OCI-LY7 (cell line): Measurements from ENCODE around the gene UBN1. TPM values are rescaled to one million over a fixed set of nuclear protein-coding genes. Genes with fewer than 3 reads are reported as not detected.

Experiments used
- BruUV-seq: library from RNA; stranded (reverse); fragments of 400-500 nt; replicated peaks from 2 replicates; lab custom pipeline; 2021; lab: Mats Ljungman, UMichigan
- CTCF ChIA-PET: fragments of 300-600 bp; sonication (Branson Sonifier 250); formaldehyde crosslinking; loops from one replicate; lab custom pipeline; 2022; ENCODE audit warnings: antibody characterized with exemption; ENCODE audit not compliant: unreplicated experiment; lab: Charles Lee
- POLR2A ChIA-PET: fragments of 300-600 bp; sonication (Branson Sonifier 250); formaldehyde crosslinking; loops from one replicate; lab custom pipeline; 2022; ENCODE audit warnings: antibody characterized with exemption; lab: Charles Lee
- DNase-seq: peaks from one replicate; pipeline ENCODE4 v3.0.0-alpha.2; 2015; ENCODE audit warnings: low spot score
- H2AFZ ChIP-seq: fragments of 200-600 bp; sonication (generic), shearing (Covaris generic); 2 replicates; pipeline ENCODE4 v1.6.1; 2014; ENCODE audit warnings: mild to moderate bottlenecking, antibody characterized with exemption, low read length, moderate library complexity
- H3K27ac ChIP-seq: fragments of 200-600 bp; sonication (generic); 2 replicates; pipeline ENCODE4 v1.5.1; 2014; ENCODE audit warnings: mixed run types, low read depth, mild to moderate bottlenecking, moderate library complexity, low read length, inconsistent platforms; ENCODE audit not compliant: poor library complexity, severe bottlenecking
- H3K36me3 ChIP-seq: fragments of 200-600 bp; sonication (generic); 2 replicates; pipeline ENCODE4 v1.6.1; 2014; ENCODE audit warnings: mild to moderate bottlenecking, antibody characterized with exemption, low read length, moderate library complexity, mixed read lengths; ENCODE audit not compliant: insufficient read depth
- H3K4me1 ChIP-seq: fragments of 200-600 bp; sonication (generic); 2 replicates; pipeline ENCODE4 v1.5.1; 2014; ENCODE audit warnings: mild to moderate bottlenecking, low read length; ENCODE audit not compliant: insufficient read depth, poor library complexity, severe bottlenecking
- H3K4me2 ChIP-seq: fragments of 200-600 bp; sonication (generic); 2 replicates; pipeline ENCODE4 v1.6.1; 2014; ENCODE audit warnings: mild to moderate bottlenecking, low read length
- H3K4me3 ChIP-seq: fragments of 200-600 bp; sonication (generic); 2 replicates; pipeline ENCODE4 v1.5.1; 2014; ENCODE audit warnings: mild to moderate bottlenecking, low read depth, low read length; ENCODE audit not compliant: poor library complexity, severe bottlenecking
- H3K79me2 ChIP-seq: fragments of 200-600 bp; sonication (generic); 2 replicates; pipeline ENCODE4 v1.6.1; 2016; ENCODE audit warnings: low read depth, mild to moderate bottlenecking, low read length, moderate library complexity, mixed read lengths; ENCODE audit not compliant: insufficient read depth
- H3K9me2 ChIP-seq: fragments of 200-600 bp; sonication (generic); 2 replicates; pipeline ENCODE4 v1.6.1; 2016; ENCODE audit warnings: mild to moderate bottlenecking, low read length, mixed read lengths; ENCODE audit not compliant: insufficient read depth
- H3K9me3 ChIP-seq: fragments of 200-600 bp; sonication (generic); 2 replicates; pipeline ENCODE4 v1.6.1; 2014; ENCODE audit warnings: mild to moderate bottlenecking, mixed run types, low read length, mixed read lengths
- H4K20me1 ChIP-seq: fragments of 200-600 bp; sonication (generic); 2 replicates; pipeline ENCODE4 v1.6.1; 2014; ENCODE audit warnings: mild to moderate bottlenecking, antibody characterized with exemption, low read length, moderate library complexity, mixed read lengths; ENCODE audit not compliant: insufficient read depth
- EZH2phosphoT487 ChIP-seq: fragments of 200-600 bp; sonication (generic); IDR thresholded peaks from 2 replicates; pipeline ENCODE4 v1.6.1; 2018; ENCODE audit warnings: low read depth, borderline replicate concordance, mild to moderate bottlenecking, mixed run types, antibody characterized with exemption, low read length, moderate library complexity, mixed read lengths
- intact Hi-C: fragments of 100-400 bp; cut with micrococcal nuclease; formaldehyde crosslinking; loops from one replicate; pipeline ENCODE4 v1.10.0; 2022; ENCODE audit not compliant: unreplicated experiment
- total RNA-seq, 2 experiments: library from RNA; depleted of rRNA in 1 of 2; stranded (reverse); fragments of >200 nt in 1 of 2; shearing (Covaris generic) in 1 of 2; gene quantifications; 2 replicates each; pipeline ENCODE4 v1.2.3, GENCODE V29; 2014 to 2022
- TF ChIP-seq, protein P1 (sequence below): fragments of 200-600 bp; sonication (generic); conservative IDR thresholded peaks from 2 replicates; pipeline ENCODE4 v1.5.1; 2014; ENCODE audit warnings: mild to moderate bottlenecking, antibody characterized with exemption, low read length, moderate library complexity, mixed read lengths

Gene UBN1
- total RNA-seq, 2 experiments from 2014 or later = 37.2 to 53.0 TPM

- Histone ChIP-seq H3K9me2 (no peaks in the 10 kb centered on the region), H3K36me3 (no peaks in the 10 kb centered on the region), H2AFZ (no peak overlapping the region), H3K79me2 (no peaks in the 10 kb centered on the region), H3K4me1 (no peaks in the 10 kb centered on the region), H3K27ac (no peak overlapping the region), H3K9me3 (no peaks in the 10 kb centered on the region), H3K4me2 (no peak overlapping the region), H3K4me3 (no peak overlapping the region), H4K20me1 (no peaks in the 10 kb centered on the region)
- intact Hi-C loops = no loop called here
- POLR2A ChIA-PET = no interaction called here
- BruUV-seq = no TSS peak
- DNase-seq = no peak
- TF ChIP-seq EZH2phosphoT487 = no peak
- TF ChIP-seq, protein P1, sequence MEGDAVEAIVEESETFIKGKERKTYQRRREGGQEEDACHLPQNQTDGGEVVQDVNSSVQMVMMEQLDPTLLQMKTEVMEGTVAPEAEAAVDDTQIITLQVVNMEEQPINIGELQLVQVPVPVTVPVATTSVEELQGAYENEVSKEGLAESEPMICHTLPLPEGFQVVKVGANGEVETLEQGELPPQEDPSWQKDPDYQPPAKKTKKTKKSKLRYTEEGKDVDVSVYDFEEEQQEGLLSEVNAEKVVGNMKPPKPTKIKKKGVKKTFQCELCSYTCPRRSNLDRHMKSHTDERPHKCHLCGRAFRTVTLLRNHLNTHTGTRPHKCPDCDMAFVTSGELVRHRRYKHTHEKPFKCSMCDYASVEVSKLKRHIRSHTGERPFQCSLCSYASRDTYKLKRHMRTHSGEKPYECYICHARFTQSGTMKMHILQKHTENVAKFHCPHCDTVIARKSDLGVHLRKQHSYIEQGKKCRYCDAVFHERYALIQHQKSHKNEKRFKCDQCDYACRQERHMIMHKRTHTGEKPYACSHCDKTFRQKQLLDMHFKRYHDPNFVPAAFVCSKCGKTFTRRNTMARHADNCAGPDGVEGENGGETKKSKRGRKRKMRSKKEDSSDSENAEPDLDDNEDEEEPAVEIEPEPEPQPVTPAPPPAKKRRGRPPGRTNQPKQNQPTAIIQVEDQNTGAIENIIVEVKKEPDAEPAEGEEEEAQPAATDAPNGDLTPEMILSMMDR = no peak
- CTCF ChIA-PET = no interaction called here
Measured at GRCh38 chr16:4911970-4912386, 64.7 kb downstream of the UBN1 start.

- TF ChIP-seq, protein P1 = no peak
- no peak for TF ChIP-seq EZH2phosphoT487
- no peak for DNase-seq
- no peaks in the 10 kb centered on the region for H3K36me3 ChIP-seq
- intact Hi-C loops = no loop called here
- no peak overlapping the region for H3K4me2 ChIP-seq
- H3K79me2 ChIP-seq = no peaks in the 10 kb centered on the region
- no peak overlapping the region for H3K27ac ChIP-seq
- H3K4me1 ChIP-seq = no peaks in the 10 kb centered on the region
- H3K4me3 ChIP-seq = no peak overlapping the region
- no TSS peak for BruUV-seq
- H3K9me2 ChIP-seq = no peaks in the 10 kb centered on the region
- no peaks in the 10 kb centered on the region for H3K9me3 ChIP-seq
- POLR2A ChIA-PET = no interaction called here
- no peak overlapping the region for H2AFZ ChIP-seq
- CTCF ChIA-PET = no interaction called here
- no peaks in the 10 kb centered on the region for H4K20me1 ChIP-seq
Measured at GRCh38 chr16:4913130-4913773, 66.0 kb downstream of the UBN1 start.

GRCh38 chr16:4913774-4914525, 66.7 kb downstream of the UBN1 start:
- POLR2A ChIA-PET = no interaction called here
- H3K27ac ChIP-seq = no peak overlapping the region
- no TSS peak for BruUV-seq

More at GRCh38 chr16:4913774-4914525, 66.7 kb downstream of the UBN1 start:
- intact Hi-C loops = no loop called here
- Histone ChIP-seq H2AFZ (no peak overlapping the region), H3K9me3 (no peaks in the 10 kb centered on the region), H3K4me3 (no peak overlapping the region), H3K4me1 (no peaks in the 10 kb centered on the region), H3K4me2 (no peak overlapping the region), H4K20me1 (no peaks in the 10 kb centered on the region), H3K9me2 (no peaks in the 10 kb centered on the region), H3K79me2 (no peaks in the 10 kb centered on the region), H3K36me3 (no peaks in the 10 kb centered on the region)
- TF ChIP-seq EZH2phosphoT487 = no peak
- TF ChIP-seq, protein P1 = no peak
- no peak for DNase-seq
- CTCF ChIA-PET = no interaction called here
